GM19240 (cell line): ENCODE data around the gene MAN1C1.

ENCODE experiments used
- DNase-seq: peaks from one replicate; pipeline ENCODE4 v3.0.0; 2011; ENCODE audit warnings: low spot score; ENCODE audit not compliant: insufficient read length

The MAN1C1 gene

DNA sequence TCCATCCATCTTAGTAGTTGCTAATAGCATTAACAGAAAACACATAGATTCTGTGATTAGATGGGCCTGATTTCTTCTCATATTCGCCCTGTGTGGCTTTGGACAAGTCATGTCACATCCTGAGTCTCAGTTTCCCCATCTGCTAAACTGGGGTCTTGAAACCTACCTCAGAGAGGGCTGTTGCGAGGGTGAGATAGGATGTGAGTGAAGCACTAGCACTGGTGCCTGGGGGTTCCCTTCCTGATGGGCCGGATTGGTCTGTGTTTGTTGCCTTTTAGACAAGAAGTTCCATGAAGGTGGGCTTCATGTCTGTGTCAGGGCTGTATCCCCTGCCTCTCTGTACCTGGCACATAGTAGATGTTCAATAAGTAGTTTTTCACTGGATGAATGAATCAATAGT lies 3.5 kb upstream of the MAN1C1 start:
- DNase-seq, result no peak

DNA sequence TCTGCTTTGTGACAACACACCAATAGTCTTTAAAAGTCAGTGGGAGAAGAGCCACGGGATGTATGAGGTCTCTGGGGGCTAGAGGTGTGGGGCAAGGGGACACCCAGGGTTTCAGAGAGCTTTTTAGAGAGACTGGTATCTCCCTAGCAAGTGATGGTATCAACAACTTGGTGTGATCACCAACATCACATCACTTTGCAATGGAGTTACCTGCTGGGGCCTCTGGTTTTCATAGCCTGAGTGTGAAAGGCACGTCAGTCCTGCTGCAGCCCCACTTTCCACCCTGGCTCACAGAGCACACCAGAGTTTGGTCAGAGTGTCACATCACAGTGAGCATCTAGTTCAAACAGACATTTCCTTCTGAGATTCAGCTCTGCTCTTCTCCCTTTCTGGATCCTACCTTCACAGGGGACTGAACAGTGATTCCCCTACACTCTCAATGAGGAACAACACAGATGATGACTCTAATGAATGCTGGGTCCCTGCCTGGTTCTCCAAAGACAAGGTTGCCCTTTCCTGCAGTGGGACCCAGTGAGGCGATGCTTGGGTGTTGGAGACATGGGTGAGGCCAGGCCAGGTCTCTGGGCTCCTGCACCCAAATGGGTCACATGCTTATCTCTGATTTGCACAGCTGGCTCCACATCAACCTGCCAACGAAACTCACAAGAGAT lies 2.0 kb upstream of the MAN1C1 start:
- no peak for DNase-seq

DNA sequence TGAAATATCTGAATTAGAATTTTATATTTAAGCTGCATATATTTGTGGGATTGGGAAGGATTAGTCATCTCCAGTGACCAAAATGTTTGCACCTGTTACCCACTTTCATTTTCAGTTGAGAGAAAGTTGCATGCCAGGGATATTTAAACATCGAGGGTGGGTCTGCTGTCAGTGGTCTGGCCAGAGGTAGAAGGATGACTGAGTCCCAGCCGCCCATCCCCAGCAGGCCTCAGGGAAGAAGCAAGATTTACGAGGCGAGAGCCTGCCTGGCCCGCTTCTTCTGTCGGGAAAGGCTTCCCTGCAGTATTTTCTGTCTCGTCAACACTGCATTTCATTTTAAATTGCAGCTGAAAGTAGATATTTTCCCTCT lies 1.4 kb upstream of the MAN1C1 start:
- no peak for DNase-seq

DNA sequence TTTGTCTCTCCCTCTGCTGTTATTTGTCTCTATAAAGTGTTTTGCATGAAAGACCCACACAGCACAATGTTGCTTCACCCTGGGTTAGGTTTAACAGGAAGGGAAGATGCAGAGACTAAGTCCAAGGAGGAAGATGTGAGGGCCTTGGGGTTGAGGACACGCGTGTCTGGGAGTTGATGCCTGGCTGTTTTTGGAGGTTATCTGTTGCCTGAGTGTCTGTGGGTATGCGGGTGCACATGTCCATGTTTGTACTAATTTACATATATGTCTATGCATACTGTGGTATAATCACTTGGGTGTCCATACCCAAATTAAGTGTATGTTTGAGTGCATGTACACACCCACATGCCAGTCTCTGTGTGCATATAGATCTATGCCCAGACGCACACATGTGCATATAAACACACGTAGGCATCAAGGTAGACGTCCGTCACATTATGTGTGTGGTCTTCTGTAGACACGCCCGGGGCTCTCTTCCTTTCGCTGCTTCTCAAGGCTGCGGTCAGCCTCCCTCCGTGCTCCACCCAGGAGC lies 962 bp upstream of the MAN1C1 start:
- no peak for DNase-seq

DNA sequence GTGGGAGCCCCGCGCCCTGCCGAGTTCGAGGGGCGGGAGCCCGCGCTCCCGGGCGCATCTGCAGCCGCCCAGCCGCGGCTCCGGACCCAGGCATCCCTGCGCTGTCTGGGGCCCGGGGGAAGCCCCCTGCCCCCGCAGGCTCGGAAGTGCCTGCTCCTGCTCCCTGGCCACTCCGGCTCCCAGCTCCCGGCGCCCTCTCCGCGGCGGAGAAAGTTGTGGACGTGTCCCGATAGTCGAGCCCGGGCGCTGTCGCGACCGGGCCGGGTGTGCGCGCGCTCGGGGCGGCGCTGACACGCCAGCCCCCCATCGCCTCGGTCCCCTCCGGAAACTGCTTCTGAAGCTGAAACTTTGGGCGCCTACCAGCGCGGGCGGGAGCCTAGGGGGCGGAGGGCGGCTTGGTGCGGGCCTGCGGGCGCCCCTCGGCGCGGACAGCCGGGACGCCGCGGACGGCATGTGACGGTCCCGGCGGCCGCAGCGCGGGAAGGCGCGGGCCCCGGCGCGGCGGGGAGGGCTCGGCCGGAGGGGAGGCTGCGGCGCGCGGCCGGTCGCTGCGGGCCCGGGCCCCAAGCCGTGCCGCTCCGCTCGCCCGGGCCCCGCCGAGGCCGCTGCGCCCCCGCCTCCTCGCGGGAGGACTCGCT lies 515 bp downstream of the MAN1C1 start:
- DNase-seq, result no peak

DNA sequence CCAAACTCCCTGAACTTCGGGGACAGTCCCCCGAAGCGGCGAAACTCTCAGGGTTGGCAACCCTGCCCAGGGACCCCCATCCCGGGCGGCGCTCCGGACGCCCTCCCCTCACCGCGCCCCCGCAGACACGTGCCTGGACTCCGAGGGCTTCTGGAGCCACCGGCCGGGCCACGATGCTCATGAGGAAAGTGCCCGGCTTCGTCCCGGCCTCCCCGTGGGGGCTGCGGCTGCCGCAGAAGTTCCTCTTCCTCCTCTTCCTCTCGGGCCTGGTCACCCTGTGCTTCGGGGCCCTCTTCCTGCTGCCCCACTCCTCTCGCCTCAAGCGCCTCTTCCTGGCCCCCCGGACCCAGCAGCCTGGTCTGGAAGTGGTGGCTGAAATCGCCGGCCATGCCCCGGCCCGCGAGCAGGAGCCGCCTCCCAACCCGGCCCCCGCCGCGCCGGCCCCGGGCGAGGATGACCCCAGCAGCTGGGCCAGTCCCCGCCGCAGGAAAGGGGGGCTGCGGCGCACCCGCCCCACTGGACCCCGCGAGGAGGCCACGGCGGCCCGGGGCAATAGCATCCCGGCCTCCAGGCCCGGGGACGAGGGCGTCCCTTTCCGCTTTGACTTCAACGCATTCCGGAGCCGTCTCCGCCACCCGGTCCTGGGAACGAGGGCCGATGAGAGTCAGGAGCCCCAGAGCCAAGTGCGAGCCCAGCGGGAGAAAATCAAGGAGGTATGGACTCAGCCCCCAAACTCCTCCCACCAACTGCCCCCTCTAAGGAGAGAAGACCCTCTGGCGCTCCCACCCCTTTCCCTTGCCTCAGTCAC lies 1.2 kb downstream of the MAN1C1 start:
- DNase-seq, result no peak

DNA sequence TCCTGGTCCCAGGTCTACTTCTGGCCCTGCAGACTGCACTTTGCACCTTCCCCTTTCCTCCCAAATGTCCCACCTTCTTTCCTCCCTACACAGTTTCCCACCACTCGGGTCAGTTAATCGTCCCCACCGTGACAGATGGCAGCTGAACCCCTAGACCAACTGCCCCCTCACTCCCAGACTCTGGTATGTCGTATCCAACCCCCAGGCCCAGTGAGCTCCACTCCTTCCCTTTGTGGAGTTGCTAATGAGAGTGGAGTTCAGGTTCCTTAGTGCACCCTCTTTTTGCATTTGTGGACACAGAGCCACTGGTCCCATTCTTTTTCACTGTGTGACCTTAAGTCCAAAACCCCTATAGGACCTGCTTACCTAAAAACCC lies 1.8 kb downstream of the MAN1C1 start:
- no peak for DNase-seq

DNA sequence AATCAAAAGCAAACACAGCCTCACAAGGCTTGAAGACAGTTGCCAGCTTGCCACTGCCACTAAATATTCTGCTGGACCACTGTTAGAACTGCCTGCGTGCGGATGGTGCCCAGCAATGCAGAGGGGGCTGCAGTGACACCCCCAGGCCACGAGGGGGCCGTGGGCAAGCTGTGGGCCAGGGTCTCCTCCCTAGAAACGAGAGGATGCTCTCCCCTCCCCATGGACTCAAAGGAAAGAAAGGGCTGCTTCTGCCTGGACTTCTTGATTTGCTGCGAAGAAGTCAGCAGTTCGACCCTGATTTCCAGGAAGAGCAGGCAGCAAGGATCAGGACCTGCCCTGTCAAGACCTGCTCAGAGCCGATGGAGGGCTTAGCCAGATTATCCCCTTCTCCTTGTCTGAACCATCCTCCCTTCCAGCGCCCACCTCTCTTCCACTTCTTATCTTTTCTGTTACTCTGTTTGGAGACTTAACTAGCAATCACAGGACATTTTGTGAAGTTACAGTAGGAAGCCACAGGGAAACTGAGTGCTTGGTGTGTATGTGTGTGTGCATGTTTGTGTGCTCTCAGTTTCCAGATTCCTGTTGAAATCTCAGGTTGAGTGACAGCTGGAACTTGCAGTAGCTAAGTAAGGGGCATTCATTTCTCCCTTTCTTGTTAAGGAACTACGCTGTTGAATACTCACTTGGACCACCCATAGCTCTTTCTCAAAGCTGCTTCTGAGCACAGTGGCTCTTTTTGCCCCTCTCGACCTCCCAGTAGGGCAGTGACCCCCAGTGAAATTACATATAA lies 2.7 kb downstream of the MAN1C1 start:
- DNase-seq, result no peak

DNA sequence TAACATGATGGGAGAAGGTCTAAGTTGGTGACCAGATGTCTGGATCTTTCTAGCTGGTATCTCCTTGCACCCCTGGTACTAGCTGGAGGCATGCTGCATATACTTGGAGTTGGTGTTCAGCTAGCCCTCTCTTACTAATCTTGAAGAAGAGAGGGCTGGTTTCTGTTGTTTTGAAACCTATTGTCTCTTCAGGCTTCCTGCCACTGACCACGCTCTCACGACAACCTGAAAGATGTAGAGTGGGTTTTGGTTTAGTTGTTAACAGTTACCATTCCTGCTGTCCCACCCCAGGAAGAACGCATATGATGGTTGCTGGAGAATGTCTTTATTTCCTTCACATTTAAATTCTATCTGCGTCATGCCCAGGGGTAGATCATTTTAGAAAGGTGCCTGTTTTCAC lies 3.6 kb downstream of the MAN1C1 start:
- DNase-seq, result peak; percentile 43

DNA sequence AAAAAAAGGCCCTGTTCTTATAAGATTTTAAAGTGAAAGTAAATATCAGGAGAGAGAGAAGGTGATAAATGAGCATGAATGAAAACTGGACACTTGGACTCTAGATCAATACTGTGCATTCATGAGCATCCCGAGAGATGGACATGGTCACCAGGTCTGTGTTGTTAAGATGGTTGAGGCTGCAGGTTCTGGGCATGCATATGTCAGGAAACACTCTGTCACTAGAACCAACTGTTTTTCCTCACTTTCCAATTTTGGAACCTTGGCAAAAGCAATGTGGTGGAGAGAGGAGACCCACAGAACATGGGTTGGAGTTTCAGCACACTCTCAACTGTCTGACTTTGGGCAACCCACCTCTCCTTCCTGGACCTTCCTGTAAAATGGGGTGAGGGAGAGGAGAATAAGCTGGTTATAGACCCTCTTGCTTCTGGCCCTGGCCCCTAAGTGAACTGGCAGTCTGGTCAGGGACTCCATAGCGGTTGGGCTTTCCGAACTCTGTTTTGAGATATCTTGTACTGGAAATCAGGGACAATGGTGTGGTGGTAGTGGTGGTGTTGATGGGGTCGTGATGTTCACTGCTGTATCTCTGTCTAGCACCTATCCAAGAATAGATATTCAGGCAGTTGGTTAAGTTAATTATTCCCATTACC lies 4.2 kb downstream of the MAN1C1 start:
- no peak for DNase-seq

DNA sequence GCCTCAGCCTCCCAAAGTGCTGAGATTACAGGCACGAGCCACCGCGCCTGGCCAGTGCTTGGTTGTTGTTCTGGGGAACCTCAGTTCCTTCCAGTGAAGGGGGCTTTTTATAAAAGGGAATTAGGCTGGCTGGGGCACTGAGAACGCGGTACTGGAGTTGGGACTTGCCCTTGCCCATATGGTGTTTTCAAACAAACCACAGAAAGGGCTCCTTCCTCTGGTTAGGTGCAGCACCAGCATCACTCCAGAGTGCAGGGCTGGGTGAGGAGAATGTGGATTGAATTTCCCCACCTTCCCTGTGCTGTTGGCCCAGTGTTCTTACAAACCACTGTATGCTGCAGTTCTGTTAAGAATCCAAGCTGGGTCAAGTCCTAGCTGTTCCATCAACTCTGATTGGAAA lies 5.3 kb downstream of the MAN1C1 start:
- no peak for DNase-seq

DNA sequence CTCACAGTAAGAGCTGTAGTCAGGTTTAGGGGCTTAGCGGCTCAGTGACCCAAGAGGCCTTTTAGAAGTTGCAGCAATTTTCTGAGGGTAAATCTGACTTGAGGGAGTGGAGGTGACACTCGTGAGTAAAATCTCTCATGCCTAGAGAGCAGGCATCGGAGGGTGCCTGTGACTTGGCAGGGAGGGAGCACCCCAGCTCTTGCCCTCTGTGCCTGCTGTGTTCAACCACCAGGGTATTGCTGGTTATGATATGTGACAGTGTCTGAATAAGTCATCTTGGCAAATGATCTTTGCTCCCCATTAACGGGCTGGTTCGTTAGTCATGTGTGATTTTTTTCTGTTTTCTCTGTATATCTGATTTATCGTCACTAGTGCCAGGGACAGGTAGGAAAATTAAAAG lies 5.9 kb downstream of the MAN1C1 start:
- no peak for DNase-seq

DNA sequence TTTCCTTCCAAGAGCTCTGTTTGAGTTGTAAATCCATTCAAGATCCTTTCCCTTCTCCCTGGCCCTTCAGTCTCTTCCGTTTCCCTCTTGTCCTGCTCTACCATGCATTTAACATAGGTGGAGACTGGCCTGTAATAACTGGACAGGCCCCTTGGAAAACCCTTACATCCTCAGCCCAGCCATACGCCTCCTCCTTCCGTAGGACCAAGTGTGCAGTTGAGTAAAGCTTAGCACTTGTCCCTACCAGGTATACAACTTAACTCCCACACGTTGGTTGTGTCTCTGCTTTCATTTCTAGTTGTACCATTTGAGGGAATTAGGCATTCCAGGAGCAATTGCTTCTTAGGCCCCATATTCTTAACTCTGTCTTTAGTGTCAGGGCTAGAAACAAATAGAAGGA lies 6.4 kb downstream of the MAN1C1 start:
- DNase-seq, result no peak

DNA sequence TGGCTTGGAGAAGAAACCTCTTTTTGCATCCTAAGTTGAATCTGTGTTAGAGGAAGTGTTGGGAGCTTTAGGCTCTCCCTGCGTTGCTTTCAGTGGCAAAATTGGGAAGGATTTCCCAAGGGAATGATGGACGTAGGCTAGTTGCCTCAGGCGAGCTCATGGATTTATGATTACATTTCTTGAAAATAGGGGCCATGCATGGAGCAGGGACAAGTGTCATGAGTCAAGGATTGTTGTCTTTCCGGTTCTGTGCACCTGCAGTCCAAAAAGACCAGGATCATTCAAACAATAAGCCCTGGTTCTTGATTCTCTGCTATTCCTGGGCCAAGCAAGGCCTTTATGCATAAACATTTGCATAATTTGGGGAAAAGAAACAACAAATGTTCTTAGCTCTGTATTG lies 7.1 kb downstream of the MAN1C1 start:
- no peak for DNase-seq

DNA sequence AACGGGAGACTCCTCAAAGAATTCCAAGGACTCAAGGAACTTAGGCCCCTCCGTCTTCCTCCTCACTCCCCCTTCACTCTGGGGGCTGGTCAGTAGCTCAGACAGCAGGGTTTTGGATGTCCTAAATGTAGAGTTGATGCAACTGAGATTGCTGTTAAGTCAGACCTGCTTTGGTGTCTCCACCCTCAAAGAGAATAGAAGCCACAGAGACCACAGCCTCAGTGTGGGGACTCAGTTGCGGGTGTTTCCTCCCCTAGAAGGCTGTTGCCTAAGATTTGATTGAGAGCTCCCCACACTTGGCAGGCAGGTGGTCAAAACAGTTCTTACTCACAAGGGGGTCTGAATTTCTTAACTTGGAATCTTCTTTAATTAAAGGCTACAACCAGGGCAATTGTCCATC lies 7.6 kb downstream of the MAN1C1 start:
- DNase-seq, result no peak

DNA sequence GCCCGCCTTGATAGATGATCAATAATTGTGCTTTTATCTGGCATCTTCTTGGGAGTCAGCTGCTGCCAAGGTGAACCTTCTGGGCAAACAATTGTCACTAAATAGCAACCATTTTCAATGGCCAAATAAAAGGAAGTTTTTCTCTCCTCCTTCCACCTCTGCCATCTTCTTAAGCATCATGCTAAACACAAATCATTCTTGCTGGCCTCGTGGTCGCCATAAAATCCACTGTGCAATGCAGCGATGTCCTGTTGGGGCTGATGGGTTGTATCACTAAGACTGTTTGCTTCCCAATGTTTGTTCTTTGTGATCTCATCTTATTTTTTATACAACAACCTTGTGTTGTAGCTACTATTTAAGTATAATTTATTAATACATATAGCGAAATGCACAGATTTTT lies 8.0 kb downstream of the MAN1C1 start:
- DNase-seq, result no peak

DNA sequence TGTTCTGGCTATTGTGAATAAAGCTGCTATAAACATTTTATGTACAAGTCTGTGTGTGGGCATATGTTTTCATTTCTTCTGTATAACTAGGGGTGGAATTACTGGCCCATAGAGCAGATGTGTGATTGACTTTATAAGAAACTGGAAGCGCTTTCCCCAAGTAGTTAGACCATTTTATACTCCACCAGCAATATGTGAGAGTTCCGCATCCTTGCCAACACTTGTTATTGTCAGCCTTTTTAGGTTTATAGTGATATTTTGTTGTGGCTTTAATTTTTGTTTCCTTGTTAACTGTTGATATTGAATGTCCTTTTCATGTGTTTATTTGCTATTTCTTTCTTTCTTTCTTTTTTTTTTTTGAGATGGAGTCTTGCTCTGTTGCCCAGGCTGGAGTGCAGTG lies 9.4 kb downstream of the MAN1C1 start:
- no peak for DNase-seq

DNA sequence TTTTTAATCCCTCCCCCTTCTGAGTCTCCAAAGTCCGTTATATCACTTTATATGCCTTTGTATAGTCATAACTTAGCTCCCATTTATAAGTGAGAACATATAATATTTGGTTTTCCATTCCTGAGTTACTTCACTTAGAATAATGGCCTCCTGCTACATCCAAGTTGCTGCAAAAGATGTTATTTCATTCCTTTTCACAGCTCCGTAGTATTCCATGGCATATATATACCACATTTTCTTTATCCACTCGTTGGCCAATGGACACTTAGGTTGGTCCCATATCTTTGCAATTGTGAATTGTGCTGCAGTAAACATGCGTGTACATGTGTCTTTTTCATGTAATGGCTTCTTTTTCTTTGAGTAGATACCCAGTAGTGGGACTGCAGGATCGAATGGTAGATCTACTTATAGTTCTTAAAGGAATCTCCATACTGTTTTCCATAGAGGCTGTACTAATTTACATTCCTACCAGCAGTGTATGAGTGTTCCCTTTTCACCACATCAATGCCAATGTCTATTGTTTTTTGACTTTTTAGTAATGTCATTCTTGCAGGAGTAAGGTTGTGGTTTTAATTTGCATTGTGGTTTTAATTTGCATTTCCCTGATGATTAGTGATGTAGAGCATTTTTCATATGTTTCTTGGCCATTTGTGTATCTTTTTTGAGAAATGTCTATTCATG lies 12.3 kb downstream of the MAN1C1 start:
- no peak for DNase-seq

DNA sequence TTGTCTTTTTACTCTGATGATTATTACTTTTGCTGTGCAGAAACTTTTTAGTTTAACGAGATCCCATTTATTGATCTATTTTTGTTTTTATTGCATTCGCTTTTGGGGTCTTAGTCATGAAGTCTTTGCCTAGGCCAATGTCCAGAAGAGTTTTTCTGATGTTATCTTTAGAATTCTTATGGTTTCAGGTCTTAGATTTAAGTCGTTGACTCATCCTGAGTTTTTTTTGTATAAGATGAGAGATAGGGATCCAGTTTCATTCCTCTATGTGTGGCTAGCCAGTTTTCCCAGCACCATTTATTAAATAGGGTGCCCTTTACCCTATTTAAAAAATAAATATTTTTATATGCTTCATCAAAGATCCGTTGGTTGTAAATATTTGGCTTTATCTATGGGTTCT lies 13.2 kb downstream of the MAN1C1 start:
- DNase-seq, result no peak

DNA sequence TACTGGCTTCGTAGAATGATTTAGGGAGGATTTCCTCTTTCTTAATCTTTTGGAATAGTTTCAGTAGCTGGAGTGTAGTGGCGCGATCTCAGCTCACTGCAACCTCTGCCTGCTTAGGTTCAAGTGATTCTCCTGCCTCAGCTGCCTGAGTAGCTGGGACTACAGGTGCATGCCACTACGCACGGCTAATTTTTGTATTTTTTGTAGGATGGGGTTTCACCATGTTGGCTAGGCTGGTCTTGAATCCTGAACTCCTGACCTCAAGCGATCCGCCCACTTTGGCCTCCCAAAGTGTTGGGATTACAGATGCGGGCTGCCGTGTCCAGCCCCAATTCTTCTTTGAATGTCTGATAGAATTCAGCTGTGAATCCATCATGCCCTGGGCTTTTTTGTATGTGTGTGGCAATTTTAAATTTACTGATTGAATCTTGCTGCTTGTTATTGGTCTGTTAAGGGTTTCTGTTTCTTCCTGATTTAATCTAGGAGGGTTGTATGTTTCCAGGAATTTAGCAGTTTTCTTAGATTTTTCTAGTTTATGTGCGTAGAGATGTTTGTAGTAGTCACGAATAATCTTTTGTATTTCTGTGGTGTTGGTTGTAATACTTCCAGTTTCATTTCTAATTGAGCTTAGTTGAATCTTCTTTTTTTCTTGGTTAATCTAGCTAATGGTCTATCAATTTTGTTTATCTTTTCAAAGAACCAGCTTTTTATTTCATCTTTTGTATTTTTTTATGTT lies 15.3 kb downstream of the MAN1C1 start:
- no peak for DNase-seq
